ENCODE data around the gene CEP57.

CEP57 gene

GRCh38 chr11:95833378-95833777 lies 43.1 kb downstream of the CEP57 start:
- no peak overlapping the region for H3K4me3 ChIP-seq (ENCODE audit: severe bottlenecking)
- peaks cover 93% of the 10 kb centered on the region for H3K36me3 ChIP-seq (ENCODE audit: low read depth)
- H3K27me3 ChIP-seq (ENCODE audit: insufficient read depth, poor library complexity, severe bottlenecking), result no peaks in the 10 kb centered on the region
- no peaks in the 10 kb centered on the region for H3K4me1 ChIP-seq (ENCODE audit: insufficient read depth, poor library complexity, severe bottlenecking)
- H3K9me3 ChIP-seq (ENCODE audit: severe bottlenecking), result no peaks in the 10 kb centered on the region
- TF ChIP-seq CTCF (IDR thresholded peaks at IDR 0.05; ENCODE audit: poor library complexity, severe bottlenecking), result no peak
- ATAC-seq (ENCODE audit: low read depth), result no peak
- H3K27ac ChIP-seq (ENCODE audit: poor library complexity, severe bottlenecking), result no peak overlapping the region
- no peak for DNase-seq (ENCODE audit: low spot score)

- Histone ChIP-seq H3K9me3 (ENCODE audit: severe bottlenecking) (no peaks in the 10 kb centered on the region), H3K27ac (ENCODE audit: poor library complexity, severe bottlenecking) (no peak overlapping the region), H3K36me3 (ENCODE audit: low read depth) (peaks cover 85% of the 10 kb centered on the region), H3K27me3 (ENCODE audit: insufficient read depth, poor library complexity, severe bottlenecking) (no peaks in the 10 kb centered on the region), H3K4me3 (ENCODE audit: severe bottlenecking) (no peak overlapping the region), H3K4me1 (ENCODE audit: insufficient read depth, poor library complexity, severe bottlenecking) (no peaks in the 10 kb centered on the region)
- ATAC-seq (ENCODE audit: low read depth) (no peak), DNase-seq (ENCODE audit: low spot score) (no peak)
- TF ChIP-seq CTCF (IDR thresholded peaks at IDR 0.05; ENCODE audit: poor library complexity, severe bottlenecking), result no peak
Measured at GRCh38 chr11:95835351-95835750, 45.1 kb downstream of the CEP57 start.

GRCh38 chr11:95835768-95836488 lies 45.6 kb downstream of the CEP57 start:
- Histone ChIP-seq H3K27me3 (ENCODE audit: insufficient read depth, poor library complexity, severe bottlenecking) (no peaks in the 10 kb centered on the region), H3K27ac (ENCODE audit: poor library complexity, severe bottlenecking) (no peak overlapping the region), H3K4me3 (ENCODE audit: severe bottlenecking) (no peak overlapping the region), H3K9me3 (ENCODE audit: severe bottlenecking) (no peaks in the 10 kb centered on the region), H3K36me3 (ENCODE audit: low read depth) (peaks cover 85% of the 10 kb centered on the region), H3K4me1 (ENCODE audit: insufficient read depth, poor library complexity, severe bottlenecking) (no peaks in the 10 kb centered on the region)
- ATAC-seq (ENCODE audit: low read depth) (peak; percentile 97), DNase-seq (ENCODE audit: low spot score) (no peak)
- TF ChIP-seq CTCF (IDR thresholded peaks at IDR 0.05; ENCODE audit: poor library complexity, severe bottlenecking), result peak; percentile 96

- no peak for TF ChIP-seq CTCF (IDR thresholded peaks at IDR 0.05; ENCODE audit: poor library complexity, severe bottlenecking)
- Histone ChIP-seq H3K4me3 (ENCODE audit: severe bottlenecking) (no peak overlapping the region), H3K4me1 (ENCODE audit: insufficient read depth, poor library complexity, severe bottlenecking) (no peaks in the 10 kb centered on the region), H3K27ac (ENCODE audit: poor library complexity, severe bottlenecking) (no peak overlapping the region), H3K9me3 (ENCODE audit: severe bottlenecking) (no peaks in the 10 kb centered on the region), H3K36me3 (ENCODE audit: low read depth) (peaks cover 78% of the 10 kb centered on the region), H3K27me3 (ENCODE audit: insufficient read depth, poor library complexity, severe bottlenecking) (no peaks in the 10 kb centered on the region)
- ATAC-seq (ENCODE audit: low read depth), result no peak
- DNase-seq (ENCODE audit: low spot score), result no peak
Measured at GRCh38 chr11:95845167-95845566, 54.9 kb downstream of the CEP57 start.

- H3K27me3 ChIP-seq (ENCODE audit: insufficient read depth, poor library complexity, severe bottlenecking), result no peaks in the 10 kb centered on the region
- no peak overlapping the region for H3K27ac ChIP-seq (ENCODE audit: poor library complexity, severe bottlenecking)
Measured at GRCh38 chr11:95849087-95849825, 59.0 kb downstream of the CEP57 start.

More at GRCh38 chr11:95849087-95849825, 59.0 kb downstream of the CEP57 start:
- no peak overlapping the region for H3K4me3 ChIP-seq (ENCODE audit: severe bottlenecking)
- ATAC-seq (ENCODE audit: low read depth), result peak; percentile 82
- TF ChIP-seq CTCF (IDR thresholded peaks at IDR 0.05; ENCODE audit: poor library complexity, severe bottlenecking), result peak; percentile 65
- H3K36me3 ChIP-seq (ENCODE audit: low read depth), result peaks cover 55% of the 10 kb centered on the region
- no peaks in the 10 kb centered on the region for H3K9me3 ChIP-seq (ENCODE audit: severe bottlenecking)
- DNase-seq (ENCODE audit: low spot score), result no peak
- no peaks in the 10 kb centered on the region for H3K4me1 ChIP-seq (ENCODE audit: insufficient read depth, poor library complexity, severe bottlenecking)
